ENCODE results near the gene P2RY1. TPM values are rescaled to one million over a fixed set of nuclear protein-coding genes. Genes with fewer than 3 reads are reported as not detected.

Gene P2RY1
- total and polyA plus RNA-seq, 2 donors, result 2.5 to 2.6 TPM

DNA sequence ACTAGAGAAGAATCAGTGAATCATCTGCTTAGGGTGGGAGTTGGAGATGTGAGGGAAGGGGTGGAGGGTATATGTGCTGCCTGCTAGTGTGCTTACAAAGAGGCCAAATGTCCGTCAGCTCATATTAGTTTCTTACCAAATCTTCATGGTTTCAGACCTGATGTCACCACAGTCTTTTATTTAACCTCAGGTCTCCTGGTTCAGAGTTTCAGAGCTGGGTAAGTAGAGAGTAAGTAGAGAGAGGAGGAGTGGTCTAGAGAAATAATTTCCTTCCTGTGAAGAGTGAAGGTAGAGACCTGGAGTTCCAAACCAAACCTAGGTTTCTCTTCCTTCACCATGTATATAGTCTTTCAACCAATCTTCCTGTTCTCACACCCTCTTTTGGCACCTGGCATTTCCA is 17.5 kb upstream of the P2RY1 start:
- H3K4me1 ChIP-seq (ENCODE audit: control insufficient read depth in 2 of 2, insufficient read depth in 2 of 2, low read length in 2 of 2), result no peaks in the 10 kb centered on the region
- no peaks in the 10 kb centered on the region for H3K36me3 ChIP-seq (ENCODE audit: control insufficient read depth in 2 of 2, insufficient read depth in 2 of 2, low read length in 1 of 2)
- 96% methylated on average over 1 of the region's 1 CpG for WGBS
- no peaks in the 10 kb centered on the region for H3K27me3 ChIP-seq (ENCODE audit: control insufficient read depth in 2 of 2, insufficient read depth in 1 of 2, low read length in 1 of 2)
- no peak for DNase-seq (ENCODE audit: low read depth in 6 of 9, low spot score in 9 of 9)
- no peaks in the 10 kb centered on the region for H3K9me3 ChIP-seq (ENCODE audit: control insufficient read depth in 2 of 2, insufficient read depth in 1 of 2, low read length in 1 of 2)
- H3K4me3 ChIP-seq (ENCODE audit: low read length in 2 of 2), result no peak overlapping the region
- H3K27ac ChIP-seq (ENCODE audit: low read depth in 1 of 2, low read length in 1 of 2), result no peak overlapping the region

- H3K27ac ChIP-seq (ENCODE audit: low read depth in 1 of 2, low read length in 1 of 2), result no peak overlapping the region
- no peaks in the 10 kb centered on the region for H3K36me3 ChIP-seq (ENCODE audit: control insufficient read depth in 2 of 2, insufficient read depth in 2 of 2, low read length in 1 of 2)
- H3K9me3 ChIP-seq (ENCODE audit: control insufficient read depth in 2 of 2, insufficient read depth in 1 of 2, low read length in 1 of 2), result no peaks in the 10 kb centered on the region
- no peaks in the 10 kb centered on the region for H3K27me3 ChIP-seq (ENCODE audit: control insufficient read depth in 2 of 2, insufficient read depth in 1 of 2, low read length in 1 of 2)
- no peak overlapping the region for H3K4me3 ChIP-seq (ENCODE audit: low read length in 2 of 2)
- no peaks in the 10 kb centered on the region for H3K4me1 ChIP-seq (ENCODE audit: control insufficient read depth in 2 of 2, insufficient read depth in 2 of 2, low read length in 2 of 2)
- 86% methylated on average over 5 of the region's 5 CpGs for WGBS
- no peak for DNase-seq (ENCODE audit: low read depth in 6 of 9, low spot score in 9 of 9)
These were observed 16.9 kb upstream of the P2RY1 start for GRCh38 chr3:152818027-152818426.

DNA sequence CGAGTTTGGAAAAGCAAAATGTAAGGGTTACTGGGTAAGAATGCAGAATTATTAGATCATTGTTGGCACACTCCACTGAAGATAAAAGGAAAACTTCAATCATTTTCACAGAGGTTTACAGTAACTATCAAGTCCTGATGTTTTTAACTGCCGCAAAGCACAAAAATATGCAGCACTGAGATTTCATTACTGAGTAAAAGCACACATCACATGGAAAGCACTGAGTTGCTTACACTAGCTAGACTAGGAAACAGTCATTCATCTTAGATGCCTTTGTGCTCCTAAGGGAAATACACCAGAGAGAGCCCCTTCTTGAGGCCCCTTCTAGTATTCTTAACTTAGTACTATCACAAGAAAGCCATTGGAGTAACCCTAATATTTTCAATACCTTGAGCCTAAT is 11.8 kb upstream of the P2RY1 start:
- H3K27ac ChIP-seq (ENCODE audit: low read depth in 1 of 2, low read length in 1 of 2), result no peak overlapping the region
- 92% methylated on average over 2 of the region's 2 CpGs for WGBS
- H3K9me3 ChIP-seq (ENCODE audit: control insufficient read depth in 2 of 2, insufficient read depth in 1 of 2, low read length in 1 of 2), result no peaks in the 10 kb centered on the region
- H3K27me3 ChIP-seq (ENCODE audit: control insufficient read depth in 2 of 2, insufficient read depth in 1 of 2, low read length in 1 of 2), result no peaks in the 10 kb centered on the region
- DNase-seq (ENCODE audit: low read depth in 6 of 9, low spot score in 9 of 9), result no peak
- no peak overlapping the region for H3K4me3 ChIP-seq (ENCODE audit: low read length in 2 of 2)
- H3K36me3 ChIP-seq (ENCODE audit: control insufficient read depth in 2 of 2, insufficient read depth in 2 of 2, low read length in 1 of 2), result no peaks in the 10 kb centered on the region
- no peaks in the 10 kb centered on the region for H3K4me1 ChIP-seq (ENCODE audit: control insufficient read depth in 2 of 2, insufficient read depth in 2 of 2, low read length in 2 of 2)

GRCh38 chr3:152823781-152824180 is 11.2 kb upstream of the P2RY1 start:
- H3K36me3 ChIP-seq (ENCODE audit: control insufficient read depth in 2 of 2, insufficient read depth in 2 of 2, low read length in 1 of 2), result no peaks in the 10 kb centered on the region
- DNase-seq (ENCODE audit: low read depth in 6 of 9, low spot score in 9 of 9), result no peak
- no peak overlapping the region for H3K4me3 ChIP-seq (ENCODE audit: low read length in 2 of 2)
- WGBS, result 94% methylated on average over 2 of the region's 2 CpGs
- H3K27ac ChIP-seq (ENCODE audit: low read depth in 1 of 2, low read length in 1 of 2), result no peak overlapping the region
- no peaks in the 10 kb centered on the region for H3K4me1 ChIP-seq (ENCODE audit: control insufficient read depth in 2 of 2, insufficient read depth in 2 of 2, low read length in 2 of 2)
- H3K9me3 ChIP-seq (ENCODE audit: control insufficient read depth in 2 of 2, insufficient read depth in 1 of 2, low read length in 1 of 2), result no peaks in the 10 kb centered on the region
- H3K27me3 ChIP-seq (ENCODE audit: control insufficient read depth in 2 of 2, insufficient read depth in 1 of 2, low read length in 1 of 2), result no peaks in the 10 kb centered on the region

DNA sequence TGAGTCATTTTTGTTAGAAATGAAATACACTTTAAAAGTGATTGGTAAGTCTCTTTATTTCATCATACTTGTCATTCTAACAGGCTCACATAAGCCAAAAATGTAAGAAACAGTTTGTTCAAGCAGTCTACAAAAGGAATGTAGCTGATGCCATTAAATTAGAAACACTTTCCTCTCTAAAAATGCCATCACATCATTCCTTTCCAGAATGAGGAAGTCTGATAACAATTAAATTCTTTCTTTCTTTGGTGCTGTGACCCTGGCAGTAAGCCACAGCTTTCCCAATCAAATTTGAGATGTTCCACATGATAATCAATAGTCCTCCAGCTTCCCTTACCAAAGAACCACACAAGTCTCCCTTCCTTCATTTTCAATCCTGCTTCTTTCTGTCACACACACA is 9.4 kb upstream of the P2RY1 start:
- Histone ChIP-seq H3K36me3 (ENCODE audit: control insufficient read depth in 2 of 2, insufficient read depth in 2 of 2, low read length in 1 of 2) (no peaks in the 10 kb centered on the region), H3K27me3 (ENCODE audit: control insufficient read depth in 2 of 2, insufficient read depth in 1 of 2, low read length in 1 of 2) (no peaks in the 10 kb centered on the region), H3K9me3 (ENCODE audit: control insufficient read depth in 2 of 2, insufficient read depth in 1 of 2, low read length in 1 of 2) (no peaks in the 10 kb centered on the region), H3K27ac (ENCODE audit: low read depth in 1 of 2, low read length in 1 of 2) (no peak overlapping the region), H3K4me3 (ENCODE audit: low read length in 2 of 2) (no peak overlapping the region), H3K4me1 (ENCODE audit: control insufficient read depth in 2 of 2, insufficient read depth in 2 of 2, low read length in 2 of 2) (no peaks in the 10 kb centered on the region)
- no peak for DNase-seq (ENCODE audit: low read depth in 6 of 9, low spot score in 9 of 9)

GRCh38 chr3:152826476-152826875 is 8.5 kb upstream of the P2RY1 start:
- DNase-seq (ENCODE audit: low read depth in 6 of 9, low spot score in 9 of 9), result no peak
- Histone ChIP-seq H3K27me3 (ENCODE audit: control insufficient read depth in 2 of 2, insufficient read depth in 1 of 2, low read length in 1 of 2) (no peaks in the 10 kb centered on the region), H3K4me3 (ENCODE audit: low read length in 2 of 2) (no peak overlapping the region), H3K27ac (ENCODE audit: low read depth in 1 of 2, low read length in 1 of 2) (no peak overlapping the region), H3K36me3 (ENCODE audit: control insufficient read depth in 2 of 2, insufficient read depth in 2 of 2, low read length in 1 of 2) (no peaks in the 10 kb centered on the region), H3K4me1 (ENCODE audit: control insufficient read depth in 2 of 2, insufficient read depth in 2 of 2, low read length in 2 of 2) (no peaks in the 10 kb centered on the region), H3K9me3 (ENCODE audit: control insufficient read depth in 2 of 2, insufficient read depth in 1 of 2, low read length in 1 of 2) (no peaks in the 10 kb centered on the region)
- 99% methylated on average over 3 of the region's 3 CpGs for WGBS

DNA sequence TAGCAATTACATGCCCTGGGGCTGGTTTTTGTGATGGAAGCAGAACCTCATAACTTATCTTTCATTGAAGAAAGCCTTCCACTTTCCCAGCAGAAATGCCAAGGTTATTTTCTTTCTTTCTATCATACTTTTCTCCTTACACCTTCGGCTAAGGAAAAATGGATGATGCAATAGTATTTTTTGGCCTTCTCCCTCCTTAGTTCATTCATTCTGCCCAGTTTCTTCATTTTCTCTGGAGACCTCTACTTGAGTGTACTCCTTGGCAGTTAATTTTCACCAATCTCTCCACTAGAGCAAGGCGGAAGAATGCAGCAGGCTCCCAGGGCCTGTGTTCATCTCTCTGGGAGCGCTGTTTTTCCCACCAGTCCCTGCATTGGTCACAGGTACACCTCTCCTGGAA is 7.6 kb upstream of the P2RY1 start:
- no peak for DNase-seq (ENCODE audit: low read depth in 6 of 9, low spot score in 9 of 9)
- no peak overlapping the region for H3K4me3 ChIP-seq (ENCODE audit: low read length in 2 of 2)
- no peak overlapping the region for H3K27ac ChIP-seq (ENCODE audit: low read depth in 1 of 2, low read length in 1 of 2)
- no peaks in the 10 kb centered on the region for H3K9me3 ChIP-seq (ENCODE audit: control insufficient read depth in 2 of 2, insufficient read depth in 1 of 2, low read length in 1 of 2)
- no peaks in the 10 kb centered on the region for H3K27me3 ChIP-seq (ENCODE audit: control insufficient read depth in 2 of 2, insufficient read depth in 1 of 2, low read length in 1 of 2)
- no peaks in the 10 kb centered on the region for H3K4me1 ChIP-seq (ENCODE audit: control insufficient read depth in 2 of 2, insufficient read depth in 2 of 2, low read length in 2 of 2)
- 82% methylated on average over 3 of the region's 3 CpGs for WGBS
- no peaks in the 10 kb centered on the region for H3K36me3 ChIP-seq (ENCODE audit: control insufficient read depth in 2 of 2, insufficient read depth in 2 of 2, low read length in 1 of 2)

- H3K27me3 ChIP-seq (ENCODE audit: control insufficient read depth in 2 of 2, insufficient read depth in 1 of 2, low read length in 1 of 2), result no peaks in the 10 kb centered on the region
- no peak overlapping the region for H3K4me3 ChIP-seq (ENCODE audit: low read length in 2 of 2)
- H3K9me3 ChIP-seq (ENCODE audit: control insufficient read depth in 2 of 2, insufficient read depth in 1 of 2, low read length in 1 of 2), result no peaks in the 10 kb centered on the region
- no peaks in the 10 kb centered on the region for H3K4me1 ChIP-seq (ENCODE audit: control insufficient read depth in 2 of 2, insufficient read depth in 2 of 2, low read length in 2 of 2)
- WGBS, result 92% methylated on average over 4 of the region's 4 CpGs
- DNase-seq (ENCODE audit: low read depth in 6 of 9, low spot score in 9 of 9), result no peak
- no peak overlapping the region for H3K27ac ChIP-seq (ENCODE audit: low read depth in 1 of 2, low read length in 1 of 2)
- no peaks in the 10 kb centered on the region for H3K36me3 ChIP-seq (ENCODE audit: control insufficient read depth in 2 of 2, insufficient read depth in 2 of 2, low read length in 1 of 2)
These were observed 6.7 kb upstream of the P2RY1 start for GRCh38 chr3:152828075-152828840.

DNA sequence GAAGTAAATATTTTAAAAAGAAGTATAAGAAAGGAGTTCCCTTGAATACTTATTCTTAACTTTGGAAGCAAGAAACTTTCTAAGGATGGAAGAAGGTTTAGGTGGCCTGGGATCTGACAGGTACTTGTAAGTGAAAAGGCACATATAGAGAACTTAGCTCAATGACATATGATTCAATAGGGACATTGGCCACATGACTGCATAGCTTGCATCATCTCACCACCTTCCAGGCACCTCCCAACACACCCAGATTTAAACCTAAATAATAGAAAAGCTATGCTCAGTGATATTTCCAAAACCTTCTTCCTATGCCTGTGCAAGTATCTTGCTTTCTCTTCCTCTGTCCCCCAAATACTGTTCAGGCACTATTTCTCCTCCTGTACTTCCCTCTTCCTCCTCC is 4.7 kb upstream of the P2RY1 start:
- Histone ChIP-seq H3K4me3 (ENCODE audit: low read length in 2 of 2) (no peak overlapping the region), H3K27ac (ENCODE audit: low read depth in 1 of 2, low read length in 1 of 2) (no peak overlapping the region), H3K27me3 (ENCODE audit: control insufficient read depth in 2 of 2, insufficient read depth in 1 of 2, low read length in 1 of 2) (peaks cover 0 to 1% of the 10 kb centered on the region in 2 donors), H3K4me1 (ENCODE audit: control insufficient read depth in 2 of 2, insufficient read depth in 2 of 2, low read length in 2 of 2) (peaks cover 0 to 3% of the 10 kb centered on the region in 2 donors), H3K9me3 (ENCODE audit: control insufficient read depth in 2 of 2, insufficient read depth in 1 of 2, low read length in 1 of 2) (no peaks in the 10 kb centered on the region), H3K36me3 (ENCODE audit: control insufficient read depth in 2 of 2, insufficient read depth in 2 of 2, low read length in 1 of 2) (no peaks in the 10 kb centered on the region)
- DNase-seq (ENCODE audit: low read depth in 6 of 9, low spot score in 9 of 9), result no peak

All from thymus (tissue), 11 donors.